CD4-positive, alpha-beta T cell treated with Interleukin-12 subunit alpha and Interleukin-12 subunit beta, for 1 hour (primary cell): Measurements from ENCODE around the gene PTRH2.
"Not testable (repeated sequence)": the region's sequence is repeated elsewhere in the genome, so short reads cannot be mapped to it uniquely, and the experiment has no call there.

ENCODE experiments used
- DNase-seq: peaks from one replicate; pipeline ENCODE4 v3.0.0-alpha.2; 2020

Gene PTRH2

DNA sequence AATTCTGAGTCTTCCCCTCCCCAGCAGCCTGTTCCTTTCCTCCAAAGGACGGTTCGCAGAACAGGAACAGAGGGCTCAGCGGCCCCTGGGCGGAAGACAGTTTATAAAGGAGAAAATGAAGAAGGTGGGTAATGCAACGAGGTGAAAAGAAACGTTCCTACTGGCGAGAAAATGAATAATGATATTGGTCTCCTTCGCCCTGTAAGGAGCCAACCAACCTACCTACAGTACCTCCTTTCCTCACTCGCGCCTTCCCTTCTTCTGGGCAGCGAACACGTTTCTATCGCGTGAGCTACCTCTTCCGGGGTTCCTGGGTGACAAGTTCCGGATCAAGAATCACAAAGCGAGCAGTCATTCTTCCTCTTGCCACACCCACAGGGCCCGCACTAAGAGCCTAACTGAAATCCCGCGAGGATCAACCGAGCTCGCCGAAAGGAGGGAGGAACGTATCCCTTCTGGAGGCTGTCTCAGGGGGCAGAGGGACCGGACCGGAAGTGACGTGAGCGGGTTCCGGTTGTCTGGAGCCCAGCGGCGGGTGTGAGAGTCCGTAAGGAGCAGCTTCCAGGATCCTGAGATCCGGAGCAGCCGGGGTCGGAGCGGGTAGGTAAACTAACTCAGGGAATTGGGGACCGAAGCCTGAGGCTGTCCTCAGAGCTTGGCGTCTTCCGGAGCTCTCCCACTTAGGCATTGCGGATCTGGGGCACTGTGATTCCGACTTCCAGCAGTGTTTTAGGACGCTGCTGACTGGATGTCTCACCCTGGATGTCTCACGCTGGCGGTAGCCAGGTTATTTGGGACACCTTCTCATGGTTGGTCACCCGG, at the start of gene PTRH2, which contains the start of gene VMP1:
PTRH2 (minus strand) TSS at position 282 of the 822 bp plus-strand sequence. CDS start 9,452 bp downstream, outside the sequence.
VMP1 (plus strand) TSS at position 506 of the 822 bp plus-strand sequence. CDS start 23,793 bp downstream, outside the sequence.
- peak; percentile 94 for DNase-seq

GRCh38 chr17:59756236-59756818, 49.1 kb upstream of the PTRH2 start:
- DNase-seq: no peak

GRCh38 chr17:59755069-59755468, 47.8 kb upstream of the PTRH2 start:
- DNase-seq: not testable (repeated sequence)

- DNase-seq: peak; percentile 33
Observed at GRCh38 chr17:59754552-59754951, 47.3 kb upstream of the PTRH2 start.

DNA sequence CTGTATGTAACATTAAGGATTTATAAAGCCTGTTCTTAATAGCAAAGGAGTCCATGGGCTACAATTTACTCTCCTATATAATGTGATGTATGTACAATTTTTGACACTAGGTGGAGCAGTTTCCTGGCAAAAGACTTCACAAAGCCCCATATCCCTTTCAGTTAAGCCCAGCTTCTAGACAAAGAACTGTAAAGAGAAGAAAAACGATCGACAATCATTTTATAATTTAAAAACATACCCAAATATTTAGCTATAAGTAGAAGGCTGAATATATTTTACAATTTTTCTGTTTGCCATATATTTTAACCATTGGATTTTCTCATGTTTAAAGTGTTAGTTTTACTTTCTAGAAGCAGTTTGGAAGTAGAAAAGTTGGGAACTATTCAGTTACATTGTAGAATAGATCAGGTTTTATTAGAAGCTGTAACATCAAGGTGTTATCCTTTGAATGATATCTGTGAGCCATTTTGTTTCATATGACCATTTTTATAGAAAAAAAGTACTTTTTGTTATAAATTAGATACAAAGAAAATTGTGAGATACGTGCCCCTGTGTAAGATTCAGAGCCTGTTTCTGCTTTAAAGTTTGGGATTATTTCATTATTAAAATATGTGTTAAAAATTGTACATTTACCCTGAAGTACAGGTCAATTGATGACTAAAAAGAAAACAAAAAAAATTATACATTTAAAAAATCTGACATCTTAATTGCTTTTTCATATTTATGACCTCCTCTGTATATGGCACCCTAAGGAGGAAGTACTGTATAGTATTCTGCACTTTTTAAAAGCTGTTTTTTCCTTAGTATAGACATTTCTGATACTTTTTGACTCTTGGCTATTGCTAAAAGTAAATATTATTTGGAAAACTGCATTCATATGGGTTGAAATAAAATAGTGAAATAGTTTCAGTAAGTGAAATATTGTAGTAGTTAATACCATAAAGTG, 46.6 kb upstream of the PTRH2 start:
- peak; percentile 86 for DNase-seq

GRCh38 chr17:59752922-59753321, 45.7 kb upstream of the PTRH2 start:
- no peak for DNase-seq

- no peak for DNase-seq
Observed at GRCh38 chr17:59752446-59752845, 45.2 kb upstream of the PTRH2 start.

GRCh38 chr17:59751955-59752413, 44.8 kb upstream of the PTRH2 start:
- peak; percentile 13 for DNase-seq

DNA sequence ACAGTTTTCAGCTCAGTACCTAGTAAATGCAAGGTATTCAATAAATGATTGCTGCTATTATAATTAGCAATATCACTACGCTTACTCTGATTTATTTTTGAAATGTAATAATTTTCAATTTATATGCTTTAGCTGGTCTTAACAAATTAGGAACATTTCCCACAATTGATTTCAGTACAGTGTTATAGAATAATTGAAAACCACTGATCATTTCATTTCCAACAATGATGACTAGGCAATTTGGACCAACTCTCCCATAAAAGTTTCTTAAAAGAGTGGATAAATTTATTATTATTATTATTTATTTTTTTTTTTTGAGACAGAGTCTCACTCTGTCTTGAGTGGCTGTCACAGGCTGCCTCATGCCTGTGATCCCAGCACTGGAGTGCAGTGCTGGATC, 41.4 kb upstream of the PTRH2 start:
- DNase-seq: no peak

GRCh38 chr17:59746849-59747445, 39.7 kb upstream of the PTRH2 start:
- peak; percentile 58 for DNase-seq

GRCh38 chr17:59745040-59745439, 37.8 kb upstream of the PTRH2 start:
- DNase-seq: no peak

DNA sequence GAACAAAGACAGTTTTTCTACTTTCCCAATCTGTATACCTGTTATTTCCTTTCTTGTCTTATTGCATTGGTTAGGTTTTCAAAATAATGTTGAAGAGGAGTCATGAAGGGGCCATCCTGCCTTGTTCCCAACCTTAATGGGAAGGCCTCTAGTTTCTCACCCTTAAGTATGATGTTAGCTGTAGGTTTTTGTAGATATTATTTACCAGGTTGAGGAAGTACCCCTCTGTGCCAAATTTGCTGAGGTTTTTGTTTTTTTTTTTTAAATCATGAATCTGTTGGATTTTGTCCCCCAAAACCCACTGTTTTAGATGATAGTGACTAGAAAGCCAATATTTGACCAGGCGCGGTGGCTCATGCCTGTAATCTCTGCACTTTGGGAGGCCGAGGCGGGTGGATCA, 36.6 kb upstream of the PTRH2 start:
- no peak for DNase-seq

- DNase-seq: no peak
Observed at GRCh38 chr17:59737324-59737723, 30.1 kb upstream of the PTRH2 start.

DNA sequence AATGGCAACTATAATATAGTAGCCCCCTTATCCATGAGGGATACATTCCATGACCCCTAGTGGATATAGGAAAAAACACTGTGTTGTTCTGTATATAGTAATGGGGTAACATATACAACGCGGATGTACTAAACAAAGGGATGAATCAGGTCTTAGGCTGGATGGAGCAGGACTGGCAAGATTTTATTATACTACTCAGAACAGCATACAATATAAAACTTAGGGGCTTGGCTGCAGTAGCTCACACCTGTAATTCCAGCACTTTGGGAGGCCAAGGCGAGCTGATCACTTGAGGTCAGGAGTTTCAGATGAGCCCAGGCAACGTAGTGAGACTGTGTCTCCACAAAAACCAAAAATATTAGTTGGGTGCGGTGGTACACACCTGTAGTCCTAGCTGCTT, 27.0 kb upstream of the PTRH2 start:
- DNase-seq: no peak

DNA sequence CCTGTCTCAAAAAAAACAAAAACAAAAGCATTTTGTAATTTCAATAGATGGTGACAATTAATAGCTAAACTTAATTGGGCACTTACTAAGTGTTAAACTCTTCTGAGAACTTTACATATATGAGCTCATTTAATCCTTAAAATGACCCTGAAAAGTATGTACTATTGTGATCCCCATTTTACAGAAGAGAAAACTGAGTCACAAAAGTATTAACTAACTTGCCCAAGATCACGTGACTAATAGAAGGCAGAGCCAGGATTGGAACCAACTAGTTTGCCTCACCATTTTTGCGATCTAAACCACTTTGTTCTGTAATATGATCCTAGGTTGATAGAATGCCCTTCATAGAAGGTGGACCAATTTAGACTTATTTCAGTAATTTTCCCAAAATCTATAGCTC, 26.5 kb upstream of the PTRH2 start:
- no peak for DNase-seq

DNA sequence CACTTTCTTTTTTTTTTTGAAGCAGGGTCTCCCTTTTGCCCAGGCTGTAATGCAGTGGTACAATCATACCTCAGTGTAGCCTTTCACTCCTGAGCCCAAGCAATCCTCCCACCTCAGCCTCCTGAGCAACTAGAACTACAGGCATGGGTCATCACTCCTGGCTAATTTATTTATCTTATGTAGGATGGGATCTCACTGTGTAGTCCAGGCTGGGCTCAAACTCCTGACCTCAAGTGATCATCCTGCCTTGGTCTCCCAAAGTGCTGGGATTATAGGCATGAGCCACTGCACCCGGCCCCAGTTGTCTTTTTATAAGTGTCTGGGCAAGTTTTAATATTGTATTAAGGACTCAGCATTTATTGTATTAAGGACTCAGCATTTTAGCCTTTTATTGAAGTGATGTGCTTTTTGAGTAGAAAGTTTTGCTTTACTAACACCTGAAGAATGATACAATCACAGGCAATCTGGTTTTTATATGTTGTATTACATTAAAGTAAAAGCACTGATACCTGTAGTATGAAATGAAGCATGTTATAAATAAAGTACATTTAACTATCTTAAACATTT, 23.1 kb upstream of the PTRH2 start:
- no peak for DNase-seq

DNA sequence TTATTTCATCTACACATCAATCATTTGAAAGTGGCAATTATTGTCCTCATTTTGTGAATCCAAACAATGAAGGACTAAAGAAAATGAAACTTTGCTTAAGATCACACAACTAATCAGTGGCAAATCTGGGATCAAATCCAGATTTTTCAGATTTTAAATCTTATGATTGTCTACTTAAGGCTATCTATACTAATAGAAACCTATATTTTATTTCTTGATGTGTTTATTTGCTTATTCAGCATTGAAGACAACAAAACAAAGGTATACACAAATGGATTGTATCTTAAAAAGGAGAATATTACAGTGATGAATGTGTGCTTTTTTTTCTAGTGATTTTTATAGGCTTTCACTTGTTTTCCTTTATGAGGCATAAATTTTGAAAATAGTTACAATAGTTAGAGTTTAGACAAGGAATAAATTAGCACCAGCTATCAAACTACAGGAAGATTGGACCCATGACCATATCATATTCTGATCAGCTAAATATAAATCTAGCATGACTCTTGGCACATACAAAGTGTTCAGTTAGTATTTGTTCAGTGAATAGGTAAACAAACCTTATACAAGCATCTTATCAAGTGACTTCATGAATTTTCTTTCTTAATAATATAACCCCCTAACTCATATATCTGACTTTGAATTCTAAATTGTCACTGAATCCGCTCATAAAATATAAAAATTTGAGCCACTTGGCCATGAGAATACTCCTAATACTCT, 20.7 kb upstream of the PTRH2 start:
- no peak for DNase-seq

- no peak for DNase-seq
Observed at GRCh38 chr17:59725691-59726090, 18.5 kb upstream of the PTRH2 start.

- no peak for DNase-seq
Observed at GRCh38 chr17:59723607-59724006, 16.4 kb upstream of the PTRH2 start.

DNA sequence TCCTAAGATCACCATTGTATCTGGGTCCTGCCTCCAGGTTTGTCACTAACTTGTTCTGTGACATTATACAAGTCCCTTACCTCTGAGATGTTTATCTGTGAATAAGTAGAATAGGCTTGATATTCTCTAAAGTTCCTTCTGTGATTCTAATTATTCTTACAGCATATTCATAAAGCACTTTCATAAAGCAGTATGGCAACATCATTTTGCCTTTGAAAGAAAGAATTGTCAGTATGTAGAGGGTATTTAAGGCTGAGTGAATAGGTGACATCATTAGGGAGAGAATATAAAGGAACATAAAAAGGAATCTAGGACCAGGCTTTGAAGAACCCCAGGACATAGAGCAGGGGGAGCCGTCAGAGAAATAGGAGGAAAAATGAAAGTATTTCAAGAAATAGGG, 15.8 kb upstream of the PTRH2 start:
- DNase-seq: no peak

DNA sequence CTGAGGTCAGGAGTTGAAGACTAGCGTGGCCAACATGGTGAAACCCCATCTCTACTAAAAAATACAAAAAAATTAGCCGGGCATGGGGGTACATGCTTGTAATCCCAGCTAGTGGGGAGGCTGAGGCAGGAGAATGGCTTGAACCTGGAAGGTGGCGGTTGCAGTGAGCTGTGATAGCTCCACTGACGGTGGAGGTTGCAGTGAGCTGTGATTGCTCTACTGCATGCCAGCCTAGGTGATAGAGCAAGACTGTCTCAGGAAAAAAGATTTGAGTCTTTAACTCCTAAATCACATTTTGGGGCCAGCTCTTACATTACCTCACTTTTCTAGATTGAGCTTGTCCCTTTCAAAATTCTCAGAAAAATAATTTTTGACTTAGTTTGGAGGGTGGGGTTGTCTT, 15.4 kb upstream of the PTRH2 start:
- DNase-seq: no peak

GRCh38 chr17:59719526-59719925, 12.3 kb upstream of the PTRH2 start:
- DNase-seq: no peak
